HepG2 (cell line): ENCODE results near the gene NOSIP. TPM values are rescaled to one million over a fixed set of nuclear protein-coding genes. Genes with fewer than 3 reads are reported as not detected.

Experiments
- ASH2L ChIP-seq: fragments of 300-600, 200-600 bp; sonication (generic); IDR thresholded peaks from 2 replicates; pipeline ENCODE4 v1.7.0; 2017; ENCODE audit warnings: low read depth, mild to moderate bottlenecking, moderate library complexity, mixed read lengths, low read length; ENCODE audit not compliant: insufficient read length
- CCDC6 ChIP-seq: sonication (generic); formaldehyde crosslinking; IDR thresholded peaks from 2 replicates; pipeline ENCODE4 v1.8.1; 2022; ENCODE audit warnings: mild to moderate bottlenecking, missing genetic modification reagents, moderate library complexity
- DPF2 ChIP-seq: sonication (generic); formaldehyde crosslinking; IDR thresholded peaks from 2 replicates; pipeline ENCODE4 v1.4.0; 2020; ENCODE audit warnings: mild to moderate bottlenecking, low read depth, missing genetic modification reagents, borderline replicate concordance
- KLF9 ChIP-seq: IDR thresholded peaks from 2 replicates; pipeline ENCODE4 v1.6.1; 2016; ENCODE audit warnings: low read depth
- MAF1 ChIP-seq: sonication (generic); formaldehyde crosslinking; IDR thresholded peaks from 2 replicates; pipeline ENCODE4 v1.5.0; 2020; ENCODE audit warnings: missing genetic modification reagents, borderline replicate concordance
- MXI1 ChIP-seq: IDR thresholded peaks from 3 replicates; pipeline ENCODE4 v1.6.1; 2012; ENCODE audit warnings: low read depth, low read length, inconsistent platforms, borderline replicate concordance
- RXRA ChIP-seq: sonication (generic); formaldehyde crosslinking; IDR thresholded peaks from 2 replicates; pipeline ENCODE4 v1.5.1; 2020; ENCODE audit warnings: missing genetic modification reagents
- ZFP91 ChIP-seq: sonication (generic); formaldehyde crosslinking; IDR thresholded peaks from 2 replicates; pipeline ENCODE4 v1.9.0; 2022; ENCODE audit warnings: missing genetic modification reagents, mild to moderate bottlenecking, borderline replicate concordance
- ZHX1 ChIP-seq: sonication (generic); formaldehyde crosslinking; IDR thresholded peaks from 2 replicates; pipeline ENCODE4 v1.8.1; 2022; ENCODE audit warnings: low read depth, mild to moderate bottlenecking, missing genetic modification reagents
- ZNF260 ChIP-seq: sonication (generic); formaldehyde crosslinking; IDR thresholded peaks from 2 replicates; pipeline ENCODE4 v1.4.0; 2020; ENCODE audit warnings: missing genetic modification reagents, low read depth, mild to moderate bottlenecking, borderline replicate concordance
- ZNF263 ChIP-seq: sonication (generic); formaldehyde crosslinking; IDR thresholded peaks from 2 replicates; pipeline ENCODE4 v1.4.0; 2020; ENCODE audit warnings: missing genetic modification reagents
- ZNF496 ChIP-seq: sonication (generic); formaldehyde crosslinking; IDR thresholded peaks from 2 replicates; pipeline ENCODE4 v1.8.1; 2023; ENCODE audit warnings: mild to moderate bottlenecking, moderate library complexity, missing genetic modification reagents; ENCODE audit not compliant: insufficient replicate concordance
- ZNF572 ChIP-seq: sonication (generic); formaldehyde crosslinking; IDR thresholded peaks from 2 replicates; pipeline ENCODE4 v1.5.1; 2020; ENCODE audit warnings: mild to moderate bottlenecking, missing genetic modification reagents
- ZNF629 ChIP-seq: sonication (generic); formaldehyde crosslinking; conservative IDR thresholded peaks from 2 replicates; pipeline ENCODE4 v1.5.0; 2020; ENCODE audit warnings: missing genetic modification reagents
- ZNF652 ChIP-seq: IDR thresholded peaks from 2 replicates; pipeline ENCODE4 v1.6.1; 2016; ENCODE audit warnings: low read depth, borderline replicate concordance
- ZNF687 ChIP-seq: sonication (generic); formaldehyde crosslinking; IDR thresholded peaks from 2 replicates; pipeline ENCODE4 v1.5.1; 2020; ENCODE audit warnings: mild to moderate bottlenecking, missing genetic modification reagents, moderate library complexity
- ZSCAN31 ChIP-seq: sonication (generic); formaldehyde crosslinking; IDR thresholded peaks from 2 replicates; pipeline ENCODE4 v1.5.0; 2020; ENCODE audit warnings: low read depth, mild to moderate bottlenecking, missing genetic modification reagents
- polyA plus RNA-seq, 8 experiments: library from polyadenylated mRNA; depleted of rRNA in 3 of 8; stranded (reverse) in 7 of 8; unstranded in 1 of 8; fragments of >200 nt; fragmentation: Illumina TruSeq in 4 of 8; extraction: Trizol in 4 of 8; gene quantifications; 2 replicates each; pipeline versions ENCODE4 v1.2.1 to v1.2.3, GENCODE V29; 2011 to 2016; ENCODE audit warnings: low read depth in 4 of 8, missing spikeins in 1 of 8, mixed read lengths in 1 of 8; ENCODE audit not compliant: insufficient read depth in 1 of 8
- total RNA-seq, 5 experiments: library from RNA; depleted of rRNA; stranded (reverse); fragments of >200 nt; fragmentation: Illumina TruSeq; extraction: Trizol; gene quantifications; 2 replicates each; pipeline ENCODE4 v1.2.3, GENCODE V29; 2016; ENCODE audit warnings: low read depth in 1 of 5

Gene NOSIP
- total and polyA plus RNA-seq, 2 of the 13 experiments (the other 11 are each of a cell fraction or from before 2014, with no cell fraction given): 54.3 to 78.0 TPM

GRCh38 chr19:49614096-49614833 is 33.9 kb upstream of the NOSIP start (continued):
- TF ChIP-seq ZHX1 (CRISPR knock-in tag) (no peak), ZNF496 (CRISPR knock-in tag) (no peak), ZNF572 (CRISPR knock-in tag) (no peak), ZNF263 (CRISPR knock-in tag) (no peak), ZNF652 (CRISPR knock-in tag) (no peak), ZFP91 (no peak), MAF1 (CRISPR knock-in tag) (no peak), ZNF260 (CRISPR knock-in tag) (no peak), RXRA (peak; percentile 60; the same call in 1 of the 2 replicates), ASH2L (no peak), ZNF687 (CRISPR knock-in tag) (peak; percentile 33; the same call in 1 of the 2 replicates), MXI1 (peak; percentile 47; the same call in 1 of the 3 replicates), DPF2 (no peak), CCDC6 (CRISPR knock-in tag) (no peak), KLF9 (CRISPR knock-in tag) (no peak), ZNF629 (no peak), ZSCAN31 (CRISPR knock-in tag) (no peak)
